HG03135 (cell line): ENCODE results near the gene SLIT3.

ENCODE experiments used
- ATAC-seq: cut with Tn5 transposase; IDR thresholded peaks from one replicate; pipeline ENCODE4 v1.9.1; 2021; ENCODE audit warnings: mild to moderate bottlenecking, moderate library complexity; ENCODE audit not compliant: unreplicated experiment

SLIT3 gene

DNA sequence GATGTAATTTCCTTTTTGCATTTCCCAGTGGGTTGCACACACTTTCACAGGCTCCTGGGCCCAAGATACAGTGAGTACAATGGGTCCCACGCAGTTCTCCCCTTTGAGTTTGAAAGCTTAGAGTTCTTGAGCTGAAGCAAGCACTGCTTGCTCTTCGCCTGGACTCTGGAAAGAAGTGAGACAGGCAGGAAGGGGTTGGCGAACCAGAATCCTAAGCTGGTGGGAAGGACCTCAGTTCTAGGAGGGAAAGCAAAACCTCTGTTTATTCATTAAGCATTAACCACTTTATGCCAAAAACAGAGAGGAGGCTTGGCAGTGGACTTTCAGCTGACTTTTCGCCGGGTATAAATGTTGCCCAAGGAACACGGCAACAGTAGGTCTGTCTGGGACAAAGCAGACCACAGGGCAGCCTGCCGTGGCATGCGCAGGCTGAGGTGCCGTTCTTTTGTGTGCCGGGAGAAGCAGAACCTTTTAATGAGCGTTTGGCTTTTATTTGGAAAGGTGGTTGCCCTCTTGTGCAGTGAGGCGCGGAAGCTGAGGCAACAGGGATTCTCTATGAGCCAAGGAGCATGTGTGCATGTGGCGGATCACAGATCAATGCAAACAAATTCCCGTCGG is 481.8 kb downstream of the SLIT3 start:
- ATAC-seq: no peak

DNA sequence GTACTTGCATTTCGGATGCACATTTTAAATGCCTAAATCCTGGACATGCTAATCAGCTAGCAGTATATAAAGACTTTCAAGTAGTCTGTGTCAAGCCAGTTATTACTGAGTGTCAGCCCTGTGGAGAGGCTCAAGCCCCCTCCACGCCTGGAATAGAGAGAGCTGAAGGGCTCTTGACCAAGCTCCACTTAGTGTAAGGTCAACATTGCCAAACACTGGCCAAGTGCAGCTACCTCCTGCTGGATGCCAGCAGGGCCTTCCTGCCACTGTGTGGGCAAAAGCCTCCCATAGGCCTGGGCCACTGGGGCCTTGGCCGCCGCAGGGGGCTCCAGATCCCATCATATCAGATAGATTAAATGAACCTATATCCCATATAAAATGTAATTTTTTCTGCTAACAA is 482.4 kb downstream of the SLIT3 start:
- ATAC-seq: no peak

GRCh38 chr5:168817591-168817990 is 483.3 kb downstream of the SLIT3 start:
- ATAC-seq: no peak

DNA sequence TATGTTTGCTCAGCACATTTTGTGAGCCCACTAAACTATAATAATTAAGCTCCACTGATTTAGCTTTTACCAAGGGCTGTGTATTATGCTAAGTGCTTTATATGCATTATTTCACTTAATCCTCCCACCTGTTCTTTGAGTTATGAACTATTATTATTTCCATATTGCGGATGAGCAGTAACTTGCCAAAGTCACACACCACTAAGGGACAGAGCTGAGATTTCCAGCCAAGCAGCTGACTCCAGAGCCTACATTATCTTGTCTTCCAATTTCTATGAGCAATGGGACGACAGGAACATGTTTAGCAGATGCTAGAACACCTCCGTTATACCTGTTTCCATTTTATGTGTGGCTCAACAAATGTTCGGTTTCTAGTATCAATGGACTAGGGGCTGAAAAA is 484.3 kb downstream of the SLIT3 start:
- no peak for ATAC-seq

- no peak for ATAC-seq
These were observed 487.6 kb downstream of the SLIT3 start for GRCh38 chr5:168813184-168813968.

GRCh38 chr5:168810641-168811040 is 490.3 kb downstream of the SLIT3 start:
- ATAC-seq: no peak

DNA sequence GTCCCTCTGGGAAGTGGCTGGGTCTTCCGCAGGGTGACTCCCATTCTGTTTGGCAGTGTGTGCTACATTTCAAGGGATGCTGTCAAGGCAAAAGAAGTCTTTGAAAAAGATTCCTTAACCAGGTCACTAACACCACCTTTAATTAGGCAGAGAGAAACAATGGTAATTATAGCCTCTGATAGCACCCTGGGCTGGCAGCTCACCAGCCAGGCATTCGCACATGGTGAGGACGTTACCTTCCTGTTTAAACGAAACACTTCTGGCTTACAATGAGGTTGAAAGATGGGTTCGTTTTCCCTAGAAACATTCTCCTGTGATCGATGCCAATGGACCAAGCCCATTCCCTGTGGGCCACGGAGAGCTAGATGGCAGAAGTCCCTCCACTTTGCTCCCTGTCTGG is 491.7 kb downstream of the SLIT3 start:
- ATAC-seq: no peak

DNA sequence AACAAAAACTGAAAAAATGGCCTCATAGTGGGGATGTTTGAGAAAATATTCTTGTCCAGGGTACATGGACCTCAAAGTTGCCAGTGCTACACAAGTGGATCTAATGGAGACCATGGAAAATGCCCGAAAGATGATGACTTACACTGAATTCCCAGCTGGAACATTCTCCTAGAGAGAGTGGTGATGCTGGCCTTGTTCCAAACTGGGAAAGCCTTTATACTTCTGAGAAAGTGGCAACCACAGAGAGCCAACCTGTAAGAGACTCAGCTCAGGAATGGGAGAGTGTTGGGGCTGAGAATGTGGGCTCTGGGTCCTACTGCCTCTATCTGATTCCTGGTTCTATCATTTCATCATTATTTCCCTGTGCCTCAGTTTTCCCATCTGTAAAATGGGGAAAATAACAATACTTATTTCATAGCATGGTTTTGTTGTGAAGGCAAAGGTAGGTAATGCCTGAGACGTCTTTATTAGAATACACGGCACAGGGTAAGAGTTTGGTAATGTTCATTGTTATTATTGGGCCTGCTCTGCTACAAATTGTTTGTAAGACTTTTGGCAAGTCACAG is 492.8 kb downstream of the SLIT3 start:
- ATAC-seq: no peak

- no peak for ATAC-seq
These were observed 493.7 kb downstream of the SLIT3 start for GRCh38 chr5:168807287-168807686.

DNA sequence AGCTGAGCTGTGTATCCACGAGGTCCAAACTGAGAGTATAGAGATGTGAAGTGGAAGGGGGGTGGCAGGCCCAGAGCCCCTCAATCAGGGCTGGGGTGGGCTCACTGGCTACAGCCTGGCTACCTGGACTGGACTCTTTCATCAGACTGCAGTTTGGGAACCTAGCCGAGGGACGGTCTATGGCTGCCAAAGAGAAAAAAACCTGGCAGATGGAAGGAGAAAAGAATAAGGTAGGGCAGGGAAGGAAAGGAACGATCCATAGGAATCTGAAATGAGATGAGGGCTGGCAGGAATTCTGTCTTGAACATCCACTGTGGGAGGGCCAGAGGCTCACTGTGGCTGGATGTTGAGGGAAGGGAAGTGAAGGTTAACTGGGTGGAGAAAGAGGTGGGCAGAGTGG is 497.4 kb downstream of the SLIT3 start:
- ATAC-seq: no peak

- ATAC-seq: no peak
These were observed 498.6 kb downstream of the SLIT3 start for GRCh38 chr5:168802337-168802736.

GRCh38 chr5:168801567-168801966 is 499.4 kb downstream of the SLIT3 start:
- ATAC-seq: no peak

GRCh38 chr5:168800701-168801100 is 500.2 kb downstream of the SLIT3 start:
- no peak for ATAC-seq

GRCh38 chr5:168798065-168799023 is 502.6 kb downstream of the SLIT3 start:
- no peak for ATAC-seq

- ATAC-seq: no peak
These were observed 504.1 kb downstream of the SLIT3 start for GRCh38 chr5:168796593-168797580.

GRCh38 chr5:168796000-168796399 is 504.9 kb downstream of the SLIT3 start:
- no peak for ATAC-seq

- ATAC-seq: no peak
These were observed 506.8 kb downstream of the SLIT3 start for GRCh38 chr5:168793841-168794837.

DNA sequence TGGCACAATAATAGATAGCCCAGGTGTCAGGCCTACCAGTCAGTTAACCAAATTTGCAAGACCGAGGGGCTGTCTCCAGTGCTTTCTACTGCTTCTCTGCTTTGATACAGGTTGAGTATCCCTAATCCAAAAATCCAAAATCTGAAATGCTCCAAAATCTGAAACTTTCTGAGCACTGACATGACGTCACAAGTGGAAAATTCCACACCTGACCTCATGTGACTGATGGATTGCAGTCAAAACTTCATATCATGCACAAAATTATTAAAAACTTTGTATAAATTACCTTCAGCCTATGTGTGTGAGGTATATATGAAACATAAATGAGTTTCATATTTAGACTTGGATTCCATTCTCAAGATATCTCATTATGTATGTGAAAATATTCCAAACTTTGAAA is 508.3 kb downstream of the SLIT3 start:
- ATAC-seq: no peak
